K562 (cell line): ENCODE results near the gene METRNL. TPM values are rescaled to one million over a fixed set of nuclear protein-coding genes. Genes with fewer than 3 reads are reported as not detected.

Experiments
- CBX5 ChIP-seq: IDR thresholded peaks from 2 replicates; pipeline ENCODE4 v1.6.1; 2014; ENCODE audit warnings: low read depth, borderline replicate concordance
- CXXC5 ChIP-seq: fragments of 250-450 bp; sonication (Bioruptor Pico); IDR thresholded peaks from 2 replicates; pipeline ENCODE4 v1.8.0; 2022; ENCODE audit warnings: inconsistent platforms, mild to moderate bottlenecking, moderate library complexity
- E2F8 ChIP-seq: fragments of 450-650 bp; IDR thresholded peaks from 2 replicates; pipeline ENCODE4 v1.7.1; 2018; ENCODE audit warnings: mild to moderate bottlenecking, low read depth; ENCODE audit not compliant: partially characterized antibody
- FOXA3 ChIP-seq, 2 experiments: fragments of 450-650 bp in 1 of 2; sonication (generic) in 1 of 2; formaldehyde crosslinking; IDR thresholded peaks in 1 of 2; conservative IDR thresholded peaks in 1 of 2; 2 replicates each; pipeline versions ENCODE4 v1.4.0 to v1.8.0; 2020 to 2022; ENCODE audit warnings: mild to moderate bottlenecking in 2 of 2, missing genetic modification reagents in 1 of 2
- FUS ChIP-seq: fragments of 200-400 bp; formaldehyde crosslinking; optimal IDR thresholded peaks from 2 replicates; pipeline ENCODE3; 2017; ENCODE audit warnings: low read depth, low read length
- SRSF7 ChIP-seq: fragments of 200-400 bp; formaldehyde crosslinking; optimal IDR thresholded peaks from 2 replicates; pipeline ENCODE3; 2017; ENCODE audit warnings: mild to moderate bottlenecking, low read depth, low read length
- TAF9B ChIP-seq: fragments of 450-650 bp; IDR thresholded peaks from 2 replicates; pipeline ENCODE4 v1.6.1; 2018; ENCODE audit warnings: mild to moderate bottlenecking; ENCODE audit not compliant: partially characterized antibody
- TBP ChIP-seq: optimal IDR thresholded peaks from 2 replicates; pipeline ENCODE3; 2011; ENCODE audit warnings: low read depth, low read length, improper control_type of control experiment
- ZNF133 ChIP-seq: fragments of 250-450 bp; sonication (Bioruptor Pico); IDR thresholded peaks from 2 replicates; pipeline ENCODE4 v1.4.0; 2020; ENCODE audit warnings: mild to moderate bottlenecking
- ZNF407 ChIP-seq: fragments of 450-650 bp; IDR thresholded peaks from 2 replicates; pipeline ENCODE4 v1.6.1; 2016; ENCODE audit warnings: low read depth
- polyA plus RNA-seq, 8 experiments: library from polyadenylated mRNA; depleted of rRNA in 4 of 8; stranded (reverse) in 5 of 8; unstranded in 3 of 8; fragments of >200 nt; fragmentation: Nextera tagmentation in 2 of 8; fragmentation: Illumina TruSeq in 1 of 8; extraction: Ambion mirVana in 2 of 8; extraction: Trizol in 1 of 8; gene quantifications; 2 replicates each; pipeline versions ENCODE4 v1.2.1 to v1.2.3, GENCODE V29; 2011 to 2014; ENCODE audit warnings: inconsistent platforms in 1 of 8, missing spikeins in 1 of 8
- total RNA-seq, 7 experiments: library from RNA; depleted of rRNA in 6 of 7; stranded (reverse); fragments of >200 nt in 6 of 7; fragmentation: Illumina TruSeq in 2 of 7; extraction: Trizol in 2 of 7; gene quantifications; 2 replicates each; pipeline versions ENCODE4 v1.2.1 to v1.2.3, GENCODE V29; 2011 to 2021; ENCODE audit warnings: low replicate concordance in 1 of 7
- TF ChIP-seq, protein P1 (sequence below): fragments of 450-650 bp; IDR thresholded peaks from 2 replicates; pipeline ENCODE4 v1.6.1; 2016; ENCODE audit warnings: mild to moderate bottlenecking
- TF ChIP-seq, protein P2 (sequence below): IDR thresholded peaks from 2 replicates; pipeline ENCODE4 v1.6.1; 2011; ENCODE audit not compliant: insufficient read length; ENCODE audit errors: extremely low read depth

METRNL gene
- total and polyA plus RNA-seq, 9 of the 15 experiments (the other 6 are each of a cell fraction or from before 2014, with no cell fraction given), result 0.17 to 31.8 (median 2.9) TPM

- TF ChIP-seq ZNF407 (peak; percentile 44; the same call in 1 of the 2 replicates), CBX5 (no peak), FUS (no peak), TAF9B (no peak), FOXA3 (CRISPR knock-in tag; conservative IDR thresholded peaks at IDR 0.05 in 1 of 2, IDR thresholded peaks at IDR 0.05 in 1 of 2) (no peak), CXXC5 (CRISPR knock-in tag) (peak; percentile 21; the same call in 1 of the 2 replicates), ZNF133 (CRISPR knock-in tag) (no peak), TBP (no peak), E2F8 (no peak), SRSF7 (no peak)
- TF ChIP-seq, protein P1, sequence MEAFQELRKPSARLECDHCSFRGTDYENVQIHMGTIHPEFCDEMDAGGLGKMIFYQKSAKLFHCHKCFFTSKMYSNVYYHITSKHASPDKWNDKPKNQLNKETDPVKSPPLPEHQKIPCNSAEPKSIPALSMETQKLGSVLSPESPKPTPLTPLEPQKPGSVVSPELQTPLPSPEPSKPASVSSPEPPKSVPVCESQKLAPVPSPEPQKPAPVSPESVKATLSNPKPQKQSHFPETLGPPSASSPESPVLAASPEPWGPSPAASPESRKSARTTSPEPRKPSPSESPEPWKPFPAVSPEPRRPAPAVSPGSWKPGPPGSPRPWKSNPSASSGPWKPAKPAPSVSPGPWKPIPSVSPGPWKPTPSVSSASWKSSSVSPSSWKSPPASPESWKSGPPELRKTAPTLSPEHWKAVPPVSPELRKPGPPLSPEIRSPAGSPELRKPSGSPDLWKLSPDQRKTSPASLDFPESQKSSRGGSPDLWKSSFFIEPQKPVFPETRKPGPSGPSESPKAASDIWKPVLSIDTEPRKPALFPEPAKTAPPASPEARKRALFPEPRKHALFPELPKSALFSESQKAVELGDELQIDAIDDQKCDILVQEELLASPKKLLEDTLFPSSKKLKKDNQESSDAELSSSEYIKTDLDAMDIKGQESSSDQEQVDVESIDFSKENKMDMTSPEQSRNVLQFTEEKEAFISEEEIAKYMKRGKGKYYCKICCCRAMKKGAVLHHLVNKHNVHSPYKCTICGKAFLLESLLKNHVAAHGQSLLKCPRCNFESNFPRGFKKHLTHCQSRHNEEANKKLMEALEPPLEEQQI, result no peak
- TF ChIP-seq, protein P2, sequence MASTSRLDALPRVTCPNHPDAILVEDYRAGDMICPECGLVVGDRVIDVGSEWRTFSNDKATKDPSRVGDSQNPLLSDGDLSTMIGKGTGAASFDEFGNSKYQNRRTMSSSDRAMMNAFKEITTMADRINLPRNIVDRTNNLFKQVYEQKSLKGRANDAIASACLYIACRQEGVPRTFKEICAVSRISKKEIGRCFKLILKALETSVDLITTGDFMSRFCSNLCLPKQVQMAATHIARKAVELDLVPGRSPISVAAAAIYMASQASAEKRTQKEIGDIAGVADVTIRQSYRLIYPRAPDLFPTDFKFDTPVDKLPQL, result no peak
These were observed 49.2 kb downstream of the METRNL start (continued) for GRCh38 chr17:83128306-83129240.
